ENCODE results near the gene CHST4.

GRCh38 chr16:71570144-71570543 is 43.9 kb downstream of the CHST4 start:
- TF ChIP-seq CTCF (IDR thresholded peaks at IDR 0.05) = no peak
- no peak for TF ChIP-seq POLR2A (IDR thresholded peaks at IDR 0.05; ENCODE audit: low read depth)

Data from esophagus muscularis mucosa (tissue), 3 donors.